Heart left ventricle (tissue), 16 donors: ENCODE measurements around the gene CLMN. TPM values are rescaled to one million over a fixed set of nuclear protein-coding genes. Genes with fewer than 3 reads are reported as not detected.

ENCODE experiments used
- ATAC-seq, 4 donors: fragments of 200-7000 bp; cut with Tn5 transposase; one replicate each; pipeline ENCODE4 v1.9.1; 2020 to 2022; ENCODE audit warnings: moderate library complexity in 4 of 4, mild to moderate bottlenecking in 3 of 4, moderate number of reproducible peaks in 1 of 4
- DNase-seq, 5 donors: peaks; one replicate each; pipeline ENCODE4 v3.0.0-alpha.2; 2020
- H3K27ac ChIP-seq, 12 donors: fragments of 200-600 bp; sonication (generic) in 4 of 12; one replicate each; pipeline versions ENCODE4 v1.5.0 to v1.8.0; 2016 to 2022; ENCODE audit warnings: mild to moderate bottlenecking in 2 of 12
- H3K27me3 ChIP-seq, 9 donors: fragments of 200-600 bp; sonication (generic) in 2 of 9; one replicate each; pipeline versions ENCODE4 v1.5.1 to v1.8.0; 2016 to 2022; ENCODE audit warnings: mild to moderate bottlenecking in 3 of 9
- H3K36me3 ChIP-seq, 9 donors: fragments of 200-600 bp; sonication (generic) in 2 of 9; one replicate each; pipeline versions ENCODE4 v1.5.0 to v1.8.0; 2018 to 2022; ENCODE audit warnings: mild to moderate bottlenecking in 2 of 9
- H3K4me1 ChIP-seq, 12 donors: fragments of 200-600 bp; sonication (generic) in 4 of 12; one replicate each; pipeline versions ENCODE4 v1.5.0 to v1.8.0; 2016 to 2022; ENCODE audit warnings: mild to moderate bottlenecking in 3 of 12
- H3K4me3 ChIP-seq, 12 donors: fragments of 200-600 bp; sonication (generic) in 4 of 12; one replicate each; pipeline versions ENCODE4 v1.5.0 to v1.8.0; 2017 to 2022; ENCODE audit warnings: mild to moderate bottlenecking in 9 of 12, moderate library complexity in 4 of 12
- H3K9me3 ChIP-seq, 12 donors: fragments of 200-600 bp; sonication (generic) in 4 of 12; one replicate each; pipeline versions ENCODE4 v1.5.0 to v1.8.0; 2016 to 2022; ENCODE audit warnings: mild to moderate bottlenecking in 1 of 12
- POLR2A ChIP-seq, 2 donors: fragments of 450-650 bp; IDR thresholded peaks; one replicate each; pipeline ENCODE4 v1.6.1; 2017; ENCODE audit warnings: antibody characterized with exemption in 2 of 2, mild to moderate bottlenecking in 2 of 2, moderate library complexity in 2 of 2
- WGBS, 4 donors: extraction: QIAGEN DNeasy Blood & Tissue Kit in 2 of 4; methylation state at CpG; one replicate each; pipeline versions ENCODE4 v1.1.5 to v1.1.7; 2013 to 2018; 5-methylcytosine and 5-hydroxymethylcytosine counted together
- intact Hi-C, 10 donors: fragments of 100-400 bp; cut with DNase I; formaldehyde crosslinking; loops; one replicate each; pipeline versions ENCODE4 v1.11.1 to v1.14.2; 2022
- polyA plus RNA-seq, 2 donors: library from polyadenylated mRNA; stranded (reverse); fragments of 200-250 nt; gene quantifications; one replicate each; pipeline ENCODE4 v1.2.3, GENCODE V29; 2013
- total RNA-seq, 9 donors: library from RNA; depleted of rRNA in 2 of 9; stranded (reverse); fragments of >200 nt in 2 of 9; fragmentation: NEBNext Ultra II Directional in 3 of 9; extraction: Animal tissue kit (Norgen Biotek cat#: 25700) in 3 of 9; gene quantifications; one replicate each; pipeline versions ENCODE4 v1.1.0 to v1.2.4, GENCODE V29; 2016 to 2023
- TF ChIP-seq, protein P1 (sequence below), 12 donors: fragments of 200-600 bp; sonication (generic) in 4 of 12; IDR thresholded peaks; one replicate each; pipeline versions ENCODE4 v1.5.0 to v1.8.0; 2018 to 2022; ENCODE audit warnings: antibody characterized with exemption in 12 of 12, mild to moderate bottlenecking in 5 of 12
- donor health status: ischemic (EF 13 %, LVEDD 7.1; RV severe dilation, severe dysfunction).
- donor health status: healthy with polysubstance abuse.
- donor health status: DM: no; HTN: yes; CAD: no.
- donor health status: DM: no; HTN: no; CAD: no.
- donor health status: ischemic (EF 25% LVEDD 6.9; RV normal size, moderate dysfunction).
- donor health status: ischemic (EF 25% LVEDD 5.7; RV mildly dilated, moderate dysfunction).
- donor health status: healthy.
- donor health status: DM: yes; HTN: yes; CAD: no.
- donor health status: ischemic (EF 35%, LVEDD 5.7; RV mildly dilated, moderate dysfunction).
- donor health status: nonischemic (EF 11% LVEDD 7.7; RV severe dilation, severe dysfunction).
- donor health status: DM: yes; HTN: yes; CAD: no.
- donor health status: PGD.
- donor health status: ischemic (EF 29% LVEDD 5.4; RV normal size, mild dysfunction).
- donor health status: nonischemic (EF 23%, LVEDD 6.1; RV moderate dilation, normal function).

Gene CLMN
- total and polyA plus RNA-seq, 11 donors: 3.1 to 10.2 (median 6.7) TPM

- intact Hi-C loops: loop anchor here in 4 of 10 donors (5.0 to 10.0 kb wide), 4 partner anchors 49 to 507 kb away; no protein-coding TSS in a partner anchor
- ATAC-seq: peak in 3 of 4 donors; percentile 36 to 85 (median 55)
- Histone ChIP-seq H3K36me3 (peaks cover 0 to 12% (median 2%) of the 10 kb centered on the region in 9 donors), H3K4me1 (peaks cover 0 to 36% (median 19%) of the 10 kb centered on the region in 12 donors), H3K27me3 (peaks cover 0 to 19% (median 0%) of the 10 kb centered on the region in 9 donors), H3K9me3 (peaks cover 0 to 12% (median 2%) of the 10 kb centered on the region in 12 donors), H3K27ac (peak overlapping the region in 11 of 12 donors; percentile 42 to 71 (median 59)), H3K4me3 (no peak overlapping the region)
- 78 to 87% (median 84%) methylated on average over 21 of the region's 21 CpGs for WGBS, 4 donors
- no peak for TF ChIP-seq POLR2A (IDR thresholded peaks at IDR 0.05)
- TF ChIP-seq, protein P1, sequence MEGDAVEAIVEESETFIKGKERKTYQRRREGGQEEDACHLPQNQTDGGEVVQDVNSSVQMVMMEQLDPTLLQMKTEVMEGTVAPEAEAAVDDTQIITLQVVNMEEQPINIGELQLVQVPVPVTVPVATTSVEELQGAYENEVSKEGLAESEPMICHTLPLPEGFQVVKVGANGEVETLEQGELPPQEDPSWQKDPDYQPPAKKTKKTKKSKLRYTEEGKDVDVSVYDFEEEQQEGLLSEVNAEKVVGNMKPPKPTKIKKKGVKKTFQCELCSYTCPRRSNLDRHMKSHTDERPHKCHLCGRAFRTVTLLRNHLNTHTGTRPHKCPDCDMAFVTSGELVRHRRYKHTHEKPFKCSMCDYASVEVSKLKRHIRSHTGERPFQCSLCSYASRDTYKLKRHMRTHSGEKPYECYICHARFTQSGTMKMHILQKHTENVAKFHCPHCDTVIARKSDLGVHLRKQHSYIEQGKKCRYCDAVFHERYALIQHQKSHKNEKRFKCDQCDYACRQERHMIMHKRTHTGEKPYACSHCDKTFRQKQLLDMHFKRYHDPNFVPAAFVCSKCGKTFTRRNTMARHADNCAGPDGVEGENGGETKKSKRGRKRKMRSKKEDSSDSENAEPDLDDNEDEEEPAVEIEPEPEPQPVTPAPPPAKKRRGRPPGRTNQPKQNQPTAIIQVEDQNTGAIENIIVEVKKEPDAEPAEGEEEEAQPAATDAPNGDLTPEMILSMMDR (IDR thresholded peaks at IDR 0.05): no peak
- no peak for DNase-seq
Measured at GRCh38 chr14:95191445-95192199, 128.1 kb downstream of the CLMN start.

DNA sequence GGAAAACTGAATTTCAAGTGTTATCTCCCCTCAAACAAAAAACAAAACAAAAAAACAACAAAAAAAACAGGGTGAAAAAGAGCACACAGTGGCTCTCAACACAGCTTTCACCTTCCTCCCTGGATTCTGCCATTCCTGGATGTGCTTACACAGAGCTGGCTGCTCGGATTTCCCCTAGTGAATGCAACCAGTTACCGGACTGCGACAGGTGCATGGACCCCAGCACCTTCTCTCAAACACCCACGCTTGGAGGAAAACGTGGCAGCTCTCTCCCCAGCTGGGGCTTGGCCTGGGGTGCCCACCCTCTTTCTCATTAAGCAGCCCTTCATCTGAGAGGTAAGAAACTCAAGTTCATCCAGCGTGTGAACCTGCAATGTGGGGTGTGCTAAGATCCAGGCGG, 128.9 kb downstream of the CLMN start:
- H3K27me3 ChIP-seq: peaks cover 0 to 17% (median 0%) of the 10 kb centered on the region in 9 donors
- H3K27ac ChIP-seq: peak overlapping the region in 11 of 12 donors; percentile 38 to 71 (median 59)
- ATAC-seq (no peak), DNase-seq (no peak)
- peaks cover 0 to 43% (median 23%) of the 10 kb centered on the region in 12 donors for H3K4me1 ChIP-seq
- H3K9me3 ChIP-seq: peaks cover 0 to 12% (median 2%) of the 10 kb centered on the region in 12 donors
- WGBS, 4 donors: 88 to 92% (median 91%) methylated on average over 7 of the region's 7 CpGs
- H3K4me3 ChIP-seq: no peak overlapping the region
- intact Hi-C loops: loop anchor here in 4 of 10 donors (5.0 to 10.0 kb wide), 4 partner anchors 49 to 506 kb away; no protein-coding TSS in a partner anchor
- peaks cover 0 to 12% (median 2%) of the 10 kb centered on the region in 9 donors for H3K36me3 ChIP-seq
- TF ChIP-seq POLR2A (IDR thresholded peaks at IDR 0.05): no peak
- TF ChIP-seq, protein P1 (IDR thresholded peaks at IDR 0.05): no peak

DNA sequence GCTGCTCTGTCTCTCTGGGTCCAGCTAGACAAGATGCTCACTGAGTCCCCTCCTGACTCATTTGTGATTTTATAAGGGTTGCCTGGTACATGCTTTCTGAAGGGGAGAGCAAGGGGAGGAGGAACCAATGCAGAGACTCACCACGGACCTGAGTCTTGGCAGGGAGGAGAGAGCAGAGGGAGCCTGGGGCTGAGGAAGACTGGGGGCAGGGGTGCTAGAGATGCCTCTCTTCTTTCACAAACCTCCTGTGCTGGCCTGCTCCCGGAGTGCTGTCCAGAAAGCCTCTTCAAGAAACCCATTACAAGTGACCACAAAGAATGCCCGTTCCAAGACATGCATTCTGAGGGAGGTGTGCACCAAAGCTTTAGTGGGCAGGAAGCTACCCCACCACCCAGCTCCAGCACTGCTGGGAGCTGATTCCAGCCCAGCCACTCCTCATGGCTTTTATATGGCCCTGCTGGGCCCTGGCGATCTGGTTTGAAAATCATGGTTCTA, 129.3 kb downstream of the CLMN start:
- Histone ChIP-seq H3K4me3 (no peak overlapping the region), H3K36me3 (peaks cover 0 to 12% (median 2%) of the 10 kb centered on the region in 9 donors), H3K9me3 (peaks cover 0 to 12% (median 2%) of the 10 kb centered on the region in 12 donors), H3K27ac (peak overlapping the region in 9 of 12 donors; percentile 38 to 71 (median 62)), H3K27me3 (peaks cover 0 to 17% (median 0%) of the 10 kb centered on the region in 9 donors), H3K4me1 (peaks cover 0 to 48% (median 27%) of the 10 kb centered on the region in 12 donors)
- TF ChIP-seq, protein P1 (IDR thresholded peaks at IDR 0.05): no peak
- no peak for TF ChIP-seq POLR2A (IDR thresholded peaks at IDR 0.05)
- WGBS, 4 donors: 71 to 79% (median 75%) methylated on average over 4 of the region's 4 CpGs
- intact Hi-C loops: loop anchor here in 4 of 10 donors (5.0 to 10.0 kb wide), 4 partner anchors 48 to 506 kb away; no protein-coding TSS in a partner anchor
- DNase-seq: no peak
- no peak for ATAC-seq
